ENCODE measurements around the gene ADCY10. TPM values are rescaled to one million over a fixed set of nuclear protein-coding genes. Genes with fewer than 3 reads are reported as not detected.

ADCY10 gene
- total RNA-seq, 2 experiments from 2014 or later = not detected

GRCh38 chr1:167926486-167926997, 12.6 kb upstream of the ADCY10 start:
- DNase-seq (no peak), ATAC-seq (no peak)
- Mint-ChIP-seq H3K4me1 (ENCODE audit: low read depth) (no peaks in the 10 kb centered on the region), H3K9me3 (ENCODE audit: insufficient read depth) (no peaks in the 10 kb centered on the region), H3K36me3 (ENCODE audit: low read depth) (peaks cover 8% of the 10 kb centered on the region), H3K27ac (no peak overlapping the region), H3K4me3 (no peak overlapping the region), H3K27me3 (ENCODE audit: low read depth) (no peaks in the 10 kb centered on the region)
- ChIA-PET POLR2A (interaction anchor here (2.9 kb wide), 1 partner anchor 9 kb away, joined by 15 read pairs; the partner anchor contains the start of genes DCAF6 and MPC2), CTCF (no interaction called here)

- Mint-ChIP-seq H3K9me3 (ENCODE audit: insufficient read depth) (no peaks in the 10 kb centered on the region), H3K4me3 (no peak overlapping the region), H3K27me3 (ENCODE audit: low read depth) (no peaks in the 10 kb centered on the region), H3K36me3 (ENCODE audit: low read depth) (peaks cover 8% of the 10 kb centered on the region), H3K4me1 (ENCODE audit: low read depth) (no peaks in the 10 kb centered on the region), H3K27ac (no peak overlapping the region)
- DNase-seq (no peak), ATAC-seq (no peak)
- ChIA-PET CTCF (interaction anchor here (0.8 to 1.7 kb wide), 2 partner anchors 11 to 158 kb away, joined by 3 to 5 read pairs; no protein-coding TSS in a partner anchor), POLR2A (no interaction called here)
Observed at GRCh38 chr1:167924543-167925231, 10.8 kb upstream of the ADCY10 start.

GRCh38 chr1:167924102-167924501, 10.2 kb upstream of the ADCY10 start:
- CTCF ChIA-PET = interaction anchor here (0.8 to 1.7 kb wide), 2 partner anchors 11 to 159 kb away, joined by 3 to 5 read pairs; no protein-coding TSS in a partner anchor
- DNase-seq (no peak), ATAC-seq (no peak)
- Mint-ChIP-seq H3K4me1 (ENCODE audit: low read depth) (no peaks in the 10 kb centered on the region), H3K9me3 (ENCODE audit: insufficient read depth) (no peaks in the 10 kb centered on the region), H3K27ac (no peak overlapping the region), H3K27me3 (ENCODE audit: low read depth) (no peaks in the 10 kb centered on the region), H3K36me3 (ENCODE audit: low read depth) (peaks cover 10% of the 10 kb centered on the region), H3K4me3 (no peak overlapping the region)
- POLR2A ChIA-PET = interaction anchor here (0.8 kb wide), 1 partner anchor 12 kb away, joined by 3 read pairs; no protein-coding TSS in a partner anchor

- ATAC-seq (no peak), DNase-seq (no peak)
- H3K9me3 Mint-ChIP-seq (ENCODE audit: insufficient read depth) = no peaks in the 10 kb centered on the region
- ChIA-PET POLR2A (interaction anchor here (0.8 kb wide), 1 partner anchor 13 kb away, joined by 3 read pairs; no protein-coding TSS in a partner anchor), CTCF (interaction anchor here (0.8 to 1.7 kb wide), 2 partner anchors 12 to 159 kb away, joined by 3 to 5 read pairs; no protein-coding TSS in a partner anchor)
- no peaks in the 10 kb centered on the region for H3K27me3 Mint-ChIP-seq (ENCODE audit: low read depth)
- no peaks in the 10 kb centered on the region for H3K4me1 Mint-ChIP-seq (ENCODE audit: low read depth)
- peaks cover 10% of the 10 kb centered on the region for H3K36me3 Mint-ChIP-seq (ENCODE audit: low read depth)
- H3K27ac Mint-ChIP-seq = no peak overlapping the region
- no peak overlapping the region for H3K4me3 Mint-ChIP-seq
Observed at GRCh38 chr1:167923324-167924056, 9.6 kb upstream of the ADCY10 start.

- Mint-ChIP-seq H3K4me3 (no peak overlapping the region), H3K9me3 (ENCODE audit: insufficient read depth) (no peaks in the 10 kb centered on the region), H3K27me3 (ENCODE audit: low read depth) (no peaks in the 10 kb centered on the region), H3K27ac (no peak overlapping the region), H3K36me3 (ENCODE audit: low read depth) (peaks cover 13% of the 10 kb centered on the region), H3K4me1 (ENCODE audit: low read depth) (no peaks in the 10 kb centered on the region)
- ATAC-seq (no peak), DNase-seq (no peak)
- ChIA-PET CTCF (interaction anchor here (1.6 kb wide), 1 partner anchor 48 kb away, joined by 3 read pairs; no protein-coding TSS in a partner anchor), POLR2A (no interaction called here)
Observed at GRCh38 chr1:167922611-167923074, 8.7 kb upstream of the ADCY10 start.

- Mint-ChIP-seq H3K27me3 (ENCODE audit: low read depth) (no peaks in the 10 kb centered on the region), H3K27ac (no peak overlapping the region), H3K4me1 (ENCODE audit: low read depth) (no peaks in the 10 kb centered on the region), H3K36me3 (ENCODE audit: low read depth) (peaks cover 16% of the 10 kb centered on the region), H3K9me3 (ENCODE audit: insufficient read depth) (no peaks in the 10 kb centered on the region), H3K4me3 (no peak overlapping the region)
- ChIA-PET CTCF (interaction anchor here (0.7 to 1.6 kb wide), 3 partner anchors 48 to 234 kb away, joined by 3 read pairs; no protein-coding TSS in a partner anchor), POLR2A (no interaction called here)
- ATAC-seq (no peak), DNase-seq (no peak)
Observed at GRCh38 chr1:167922023-167922422, 8.1 kb upstream of the ADCY10 start.

GRCh38 chr1:167916766-167917511, 3.0 kb upstream of the ADCY10 start:
- no peak overlapping the region for H3K4me3 Mint-ChIP-seq
- peaks cover 16% of the 10 kb centered on the region for H3K36me3 Mint-ChIP-seq (ENCODE audit: low read depth)
- ATAC-seq (no peak), DNase-seq (no peak)
- no peak overlapping the region for H3K27ac Mint-ChIP-seq
- CTCF ChIA-PET = interaction anchor here (1.0 to 1.4 kb wide), 2 partner anchors 166 to 167 kb away, joined by 3 to 5 read pairs; no protein-coding TSS in a partner anchor
- no peaks in the 10 kb centered on the region for H3K9me3 Mint-ChIP-seq (ENCODE audit: insufficient read depth)
- H3K4me1 Mint-ChIP-seq (ENCODE audit: low read depth) = no peaks in the 10 kb centered on the region
- POLR2A ChIA-PET = no interaction called here
- no peaks in the 10 kb centered on the region for H3K27me3 Mint-ChIP-seq (ENCODE audit: low read depth)

GRCh38 chr1:167915569-167915968, 1.6 kb upstream of the ADCY10 start:
- ATAC-seq (no peak), DNase-seq (no peak)
- H3K9me3 Mint-ChIP-seq (ENCODE audit: insufficient read depth) = no peaks in the 10 kb centered on the region
- H3K4me1 Mint-ChIP-seq (ENCODE audit: low read depth) = no peaks in the 10 kb centered on the region
- H3K27me3 Mint-ChIP-seq (ENCODE audit: low read depth) = no peaks in the 10 kb centered on the region
- peaks cover 16% of the 10 kb centered on the region for H3K36me3 Mint-ChIP-seq (ENCODE audit: low read depth)
- H3K4me3 Mint-ChIP-seq = no peak overlapping the region
- CTCF ChIA-PET = no interaction called here
- no peak overlapping the region for H3K27ac Mint-ChIP-seq
- POLR2A ChIA-PET = no interaction called here

- Mint-ChIP-seq H3K4me1 (ENCODE audit: low read depth) (no peaks in the 10 kb centered on the region), H3K4me3 (no peak overlapping the region), H3K27me3 (ENCODE audit: low read depth) (peaks cover 9% of the 10 kb centered on the region), H3K27ac (no peak overlapping the region), H3K36me3 (ENCODE audit: low read depth) (peaks cover 15% of the 10 kb centered on the region), H3K9me3 (ENCODE audit: insufficient read depth) (peaks cover 12% of the 10 kb centered on the region)
- ATAC-seq (no peak), DNase-seq (no peak)
- ChIA-PET POLR2A (no interaction called here), CTCF (no interaction called here)
Observed at GRCh38 chr1:167912294-167912693, 1.6 kb downstream of the ADCY10 start.

- Mint-ChIP-seq H3K36me3 (ENCODE audit: low read depth) (peaks cover 10% of the 10 kb centered on the region), H3K4me1 (ENCODE audit: low read depth) (no peaks in the 10 kb centered on the region), H3K27me3 (ENCODE audit: low read depth) (peaks cover 12% of the 10 kb centered on the region), H3K9me3 (ENCODE audit: insufficient read depth) (peaks cover 13% of the 10 kb centered on the region), H3K4me3 (no peak overlapping the region), H3K27ac (no peak overlapping the region)
- POLR2A ChIA-PET = no interaction called here
- CTCF ChIA-PET = no interaction called here
- no peak for ATAC-seq
- DNase-seq = no peak
Observed at GRCh38 chr1:167911413-167911812, 2.5 kb downstream of the ADCY10 start.

- no peak overlapping the region for H3K4me3 Mint-ChIP-seq
- CTCF ChIA-PET = no interaction called here
- POLR2A ChIA-PET = no interaction called here
- H3K27me3 Mint-ChIP-seq (ENCODE audit: low read depth) = peaks cover 12% of the 10 kb centered on the region
- no peak overlapping the region for H3K27ac Mint-ChIP-seq
- H3K9me3 Mint-ChIP-seq (ENCODE audit: insufficient read depth) = peaks cover 13% of the 10 kb centered on the region
- H3K36me3 Mint-ChIP-seq (ENCODE audit: low read depth) = peaks cover 8% of the 10 kb centered on the region
- H3K4me1 Mint-ChIP-seq (ENCODE audit: low read depth) = no peaks in the 10 kb centered on the region
- DNase-seq (no peak), ATAC-seq (no peak)
Observed at GRCh38 chr1:167910530-167910929, 3.4 kb downstream of the ADCY10 start.
